Loucy (cell line): Measurements from ENCODE around the gene SLC4A8.

Experiments used
- H2AFZ ChIP-seq: fragments of 200-600 bp; sonication (generic); 2 replicates; pipeline ENCODE4 v1.6.0; 2016; ENCODE audit warnings: antibody characterized with exemption, mild to moderate bottlenecking, low read length, moderate library complexity
- H3F3A ChIP-seq: fragments of 200-600 bp; 2 replicates; pipeline ENCODE4 v1.6.0; 2016; ENCODE audit warnings: antibody characterized with exemption, low read depth, mild to moderate bottlenecking
- H3K27me3 ChIP-seq: fragments of 200-600 bp; sonication (generic); 2 replicates; pipeline ENCODE4 v1.6.1; 2014; ENCODE audit warnings: low read length, mild to moderate bottlenecking; ENCODE audit not compliant: insufficient read depth, poor library complexity, severe bottlenecking
- H3K36me3 ChIP-seq: fragments of 200-600 bp; sonication (generic); 2 replicates; pipeline ENCODE4 v1.6.1; 2016; ENCODE audit warnings: low read length; ENCODE audit not compliant: insufficient read depth
- H3K4me1 ChIP-seq: fragments of 200-600 bp; sonication (generic); 2 replicates; pipeline ENCODE4 v1.5.1; 2014; ENCODE audit warnings: low read length, mild to moderate bottlenecking; ENCODE audit not compliant: insufficient read depth, poor library complexity, severe bottlenecking
- H3K4me2 ChIP-seq: fragments of 200-600 bp; sonication (generic); 2 replicates; pipeline ENCODE4 v1.6.0; 2014; ENCODE audit warnings: antibody characterized with exemption, low read length, low read depth, mild to moderate bottlenecking; ENCODE audit not compliant: poor library complexity, severe bottlenecking
- H3K4me3 ChIP-seq: fragments of 200-600 bp; sonication (generic); 2 replicates; pipeline ENCODE4 v1.5.1; 2014; ENCODE audit warnings: low read length, mild to moderate bottlenecking, mixed read lengths; ENCODE audit not compliant: poor library complexity, severe bottlenecking
- H3K79me2 ChIP-seq: fragments of 200-600 bp; sonication (generic); 2 replicates; pipeline ENCODE4 v1.6.1; 2014; ENCODE audit warnings: low read length; ENCODE audit not compliant: insufficient read depth
- H3K9ac ChIP-seq: fragments of 200-600 bp; sonication (generic); 2 replicates; pipeline ENCODE4 v1.6.0; 2014; ENCODE audit warnings: mild to moderate bottlenecking, low read depth, low read length, moderate library complexity; ENCODE audit not compliant: poor library complexity, severe bottlenecking
- H3K9me2 ChIP-seq: fragments of 200-600 bp; sonication (generic); replicated peaks from 2 replicates; pipeline ENCODE4 v1.6.1; 2016; ENCODE audit warnings: low read depth, low read length, mixed read lengths
- H3K9me3 ChIP-seq: fragments of 200-600 bp; sonication (generic); 2 replicates; pipeline ENCODE4 v1.6.1; 2014; ENCODE audit warnings: mild to moderate bottlenecking, antibody characterized with exemption, low read length, low read depth; ENCODE audit not compliant: insufficient read depth
- H4K20me1 ChIP-seq: fragments of 200-600 bp; sonication (generic); 2 replicates; pipeline ENCODE4 v1.6.0; 2014; ENCODE audit warnings: antibody characterized with exemption, low read length, mild to moderate bottlenecking; ENCODE audit not compliant: insufficient read depth, poor library complexity, severe bottlenecking
- CTCF ChIP-seq: fragments of 200-600 bp; sonication (generic); conservative IDR thresholded peaks from 2 replicates; pipeline ENCODE4 v1.5.1; 2014; ENCODE audit warnings: mild to moderate bottlenecking, antibody characterized with exemption, low read length
- EZH2phosphoT487 ChIP-seq: fragments of 200-600 bp; IDR thresholded peaks from 2 replicates; pipeline ENCODE4 v1.6.1; 2018; ENCODE audit warnings: antibody characterized with exemption, mild to moderate bottlenecking, moderate library complexity, borderline replicate concordance

The SLC4A8 gene

GRCh38 chr12:51401020-51401419 lies 23.6 kb upstream of the SLC4A8 start:
- Histone ChIP-seq H3K27me3 (no peaks in the 10 kb centered on the region), H3K9ac (no peak overlapping the region), H3K4me1 (peaks cover 11% of the 10 kb centered on the region), H3K4me2 (no peak overlapping the region), H3K4me3 (no peak overlapping the region), H3K79me2 (no peaks in the 10 kb centered on the region), H3F3A (no peaks in the 10 kb centered on the region), H4K20me1 (no peaks in the 10 kb centered on the region), H3K36me3 (no peaks in the 10 kb centered on the region), H3K9me2 (no peaks in the 10 kb centered on the region), H2AFZ (no peak overlapping the region), H3K9me3 (no peaks in the 10 kb centered on the region)
- TF ChIP-seq EZH2phosphoT487, result no peak
- no peak for TF ChIP-seq CTCF

GRCh38 chr12:51401486-51401885 lies 23.1 kb upstream of the SLC4A8 start:
- Histone ChIP-seq H3K9me3 (no peaks in the 10 kb centered on the region), H3K79me2 (no peaks in the 10 kb centered on the region), H4K20me1 (no peaks in the 10 kb centered on the region), H2AFZ (no peak overlapping the region), H3K4me2 (no peak overlapping the region), H3K27me3 (no peaks in the 10 kb centered on the region), H3F3A (no peaks in the 10 kb centered on the region), H3K9ac (no peak overlapping the region), H3K4me3 (no peak overlapping the region), H3K4me1 (peaks cover 13% of the 10 kb centered on the region), H3K36me3 (no peaks in the 10 kb centered on the region), H3K9me2 (no peaks in the 10 kb centered on the region)
- no peak for TF ChIP-seq CTCF
- no peak for TF ChIP-seq EZH2phosphoT487

- H3F3A ChIP-seq, result no peaks in the 10 kb centered on the region
- no peak overlapping the region for H3K4me3 ChIP-seq
- H3K9me3 ChIP-seq, result no peaks in the 10 kb centered on the region
- H3K4me2 ChIP-seq, result no peak overlapping the region
- no peak overlapping the region for H2AFZ ChIP-seq
- no peaks in the 10 kb centered on the region for H3K27me3 ChIP-seq
- no peaks in the 10 kb centered on the region for H4K20me1 ChIP-seq
- H3K79me2 ChIP-seq, result no peaks in the 10 kb centered on the region
- no peak overlapping the region for H3K9ac ChIP-seq
- no peak for TF ChIP-seq CTCF
- TF ChIP-seq EZH2phosphoT487, result no peak
- peaks cover 17% of the 10 kb centered on the region for H3K4me1 ChIP-seq
- H3K36me3 ChIP-seq, result no peaks in the 10 kb centered on the region
- H3K9me2 ChIP-seq, result no peaks in the 10 kb centered on the region
Measured at GRCh38 chr12:51401900-51402299, 22.7 kb upstream of the SLC4A8 start.
